Spleen (tissue), 11 donors: ENCODE results near the gene FGD6. TPM values are rescaled to one million over a fixed set of nuclear protein-coding genes. Genes with fewer than 3 reads are reported as not detected.

Source experiments
- DNase-seq: peaks from one replicate; pipeline ENCODE4 v3.0.0-alpha.2; 2020
- H3K27ac ChIP-seq, 8 donors: fragments of 200-600 bp; sonication (generic) in 7 of 8; 1 replicate in 4 of 8; 2 replicates in 4 of 8; pipeline versions ENCODE4 v1.5.0 to v1.8.0; 2016 to 2021; ENCODE audit warnings: inconsistent platforms in 4 of 8, mild to moderate bottlenecking in 4 of 8, moderate library complexity in 1 of 8
- H3K27me3 ChIP-seq, 7 donors: fragments of 200-600 bp; sonication (generic) in 6 of 7; replicated peaks in 1 of 7; 1 replicate in 4 of 7; 2 replicates in 3 of 7; pipeline versions ENCODE4 v1.5.0 to v1.8.0; 2016 to 2021; ENCODE audit warnings: inconsistent platforms in 3 of 7, mild to moderate bottlenecking in 1 of 7
- H3K36me3 ChIP-seq, 6 donors: fragments of 200-600 bp; sonication (generic) in 5 of 6; 1 replicate in 4 of 6; 2 replicates in 2 of 6; pipeline versions ENCODE4 v1.5.0 to v1.8.0; 2016 to 2021; ENCODE audit warnings: inconsistent platforms in 2 of 6
- H3K4me1 ChIP-seq, 6 donors: fragments of 200-600 bp; sonication (generic) in 5 of 6; 1 replicate in 3 of 6; 2 replicates in 3 of 6; pipeline versions ENCODE4 v1.5.0 to v1.8.0; 2016 to 2021; ENCODE audit warnings: inconsistent platforms in 3 of 6
- H3K4me3 ChIP-seq, 8 donors: fragments of 200-600 bp; sonication (generic) in 7 of 8; 1 replicate in 4 of 8; 2 replicates in 4 of 8; pipeline versions ENCODE4 v1.5.0 to v1.8.0; 2016 to 2021; ENCODE audit warnings: inconsistent platforms in 4 of 8, mild to moderate bottlenecking in 4 of 8, moderate library complexity in 2 of 8
- H3K9me3 ChIP-seq, 8 donors: fragments of 200-600 bp; sonication (generic) in 7 of 8; 1 replicate in 4 of 8; 2 replicates in 4 of 8; pipeline versions ENCODE4 v1.5.0 to v1.8.0; 2016 to 2021; ENCODE audit warnings: inconsistent platforms in 4 of 8
- CTCF ChIP-seq, 11 experiments: fragments of 200-600 bp in 7 of 11; fragments of 450-650 bp in 4 of 11; sonication (generic) in 4 of 11; IDR thresholded peaks in 8 of 11; conservative IDR thresholded peaks in 3 of 11; 1 replicate in 7 of 11; 2 replicates in 4 of 11; pipeline versions ENCODE4 v1.4.0 to v1.8.0; 2016 to 2021; ENCODE audit warnings: antibody characterized with exemption in 11 of 11, inconsistent platforms in 4 of 11, mild to moderate bottlenecking in 1 of 11
- POLR2A ChIP-seq, 3 donors: fragments of 450-650 bp; IDR thresholded peaks; one replicate each; pipeline ENCODE4 v1.5.1; 2017; ENCODE audit warnings: antibody characterized with exemption in 3 of 3, mild to moderate bottlenecking in 1 of 3
- POLR2AphosphoS5 ChIP-seq, 3 donors: sonication (generic); formaldehyde crosslinking; IDR thresholded peaks; one replicate each; pipeline ENCODE4 v1.5.1; 2017; ENCODE audit warnings: antibody characterized with exemption in 3 of 3
- WGBS, 5 donors: extraction: QIAGEN DNeasy Blood & Tissue Kit in 3 of 5; methylation state at CpG; one replicate each; pipeline versions ENCODE4 v1.1.5 to v1.1.7; 2013 to 2018; 5-methylcytosine and 5-hydroxymethylcytosine counted together
- intact Hi-C: fragments of 100-400 bp; cut with DNase I; formaldehyde crosslinking; loops from one replicate; pipeline ENCODE4 v1.15.0; 2023; ENCODE audit warnings: low total_unique reads
- polyA plus RNA-seq, 3 donors: library from polyadenylated mRNA; stranded (reverse); fragments of 200-250 nt; gene quantifications; one replicate each; pipeline ENCODE4 v1.2.1, GENCODE V29; 2013
- total RNA-seq, 7 donors: library from RNA; depleted of rRNA in 3 of 7; stranded (reverse); fragments of >200 nt in 3 of 7; fragmentation: NEBNext Ultra II Directional in 4 of 7; extraction: Animal tissue kit (Norgen Biotek cat#: 25700) in 4 of 7; gene quantifications; one replicate each; pipeline versions ENCODE4 v1.1.0 to v1.2.1, GENCODE V29; 2016 to 2021
- donor health status: healthy with polysubstance abuse.
- donor health status: DM: no; HTN: no; CAD: no; lungs with moderate emphysema.
- donor health status: DM: no; HTN: no; CAD: no.
- donor health status: Bipolar disorder and iron deficiency.
- donor health status: healthy.
- donor health status: DM: no; HTN: no; CAD: no.
- donor health status: DM: yes; HTN: yes; CAD: no.

Gene FGD6
- total and polyA plus RNA-seq, 10 donors = 0.78 to 13.0 (median 10.4) TPM

GRCh38 chr12:95147866-95148265 lies 69.4 kb downstream of the FGD6 start:
- H3K36me3 ChIP-seq = no peaks in the 10 kb centered on the region
- H3K27ac ChIP-seq = no peak overlapping the region
- H3K9me3 ChIP-seq = no peaks in the 10 kb centered on the region
- no peak overlapping the region for H3K4me3 ChIP-seq
- H3K27me3 ChIP-seq = no peaks in the 10 kb centered on the region
- no peak for TF ChIP-seq POLR2AphosphoS5 (IDR thresholded peaks at IDR 0.05)
- no peak for TF ChIP-seq CTCF (IDR thresholded peaks at IDR 0.05 in 8 of 11, conservative IDR thresholded peaks at IDR 0.05 in 3 of 11)
- no peak for TF ChIP-seq POLR2A (IDR thresholded peaks at IDR 0.05)
- DNase-seq = no peak
- intact Hi-C loops = no loop called here
- H3K4me1 ChIP-seq = no peaks in the 10 kb centered on the region

GRCh38 chr12:95146769-95147168 lies 70.5 kb downstream of the FGD6 start:
- DNase-seq = no peak
- no peak for TF ChIP-seq CTCF (IDR thresholded peaks at IDR 0.05 in 8 of 11, conservative IDR thresholded peaks at IDR 0.05 in 3 of 11)
- no peak for TF ChIP-seq POLR2A (IDR thresholded peaks at IDR 0.05)
- TF ChIP-seq POLR2AphosphoS5 (IDR thresholded peaks at IDR 0.05) = no peak
- no peak overlapping the region for H3K27ac ChIP-seq
- H3K36me3 ChIP-seq = no peaks in the 10 kb centered on the region
- no peaks in the 10 kb centered on the region for H3K4me1 ChIP-seq
- no peaks in the 10 kb centered on the region for H3K9me3 ChIP-seq
- no peak overlapping the region for H3K4me3 ChIP-seq
- 56 to 77% (median 66%) methylated on average over 1 of the region's 1 CpG for WGBS, 5 donors
- intact Hi-C loops = no loop called here
- H3K27me3 ChIP-seq = no peaks in the 10 kb centered on the region

- intact Hi-C loops = no loop called here
- Histone ChIP-seq H3K4me1 (no peaks in the 10 kb centered on the region), H3K9me3 (no peaks in the 10 kb centered on the region), H3K4me3 (no peak overlapping the region), H3K27me3 (no peaks in the 10 kb centered on the region), H3K27ac (no peak overlapping the region), H3K36me3 (no peaks in the 10 kb centered on the region)
- no peak for DNase-seq
- TF ChIP-seq CTCF (IDR thresholded peaks at IDR 0.05 in 8 of 11, conservative IDR thresholded peaks at IDR 0.05 in 3 of 11) (no peak), POLR2A (IDR thresholded peaks at IDR 0.05) (no peak)
- WGBS, 5 donors = 52 to 75% (median 62%) methylated on average over 3 of the region's 3 CpGs
Measured at GRCh38 chr12:95143621-95144205, 73.6 kb downstream of the FGD6 start.

GRCh38 chr12:95142431-95143151 lies 74.7 kb downstream of the FGD6 start:
- no peak overlapping the region for H3K27ac ChIP-seq
- no peaks in the 10 kb centered on the region for H3K36me3 ChIP-seq
- H3K4me3 ChIP-seq = no peak overlapping the region
- H3K9me3 ChIP-seq = no peaks in the 10 kb centered on the region
- 84 to 96% (median 91%) methylated on average over 2 of the region's 2 CpGs for WGBS, 5 donors
- no peaks in the 10 kb centered on the region for H3K27me3 ChIP-seq
- TF ChIP-seq CTCF (IDR thresholded peaks at IDR 0.05 in 8 of 11, conservative IDR thresholded peaks at IDR 0.05 in 3 of 11) (no peak), POLR2A (IDR thresholded peaks at IDR 0.05) (no peak), POLR2AphosphoS5 (IDR thresholded peaks at IDR 0.05) (no peak)
- no peak for DNase-seq
- intact Hi-C loops = no loop called here
- no peaks in the 10 kb centered on the region for H3K4me1 ChIP-seq
